ENCODE results near the gene WDR47.

DNA sequence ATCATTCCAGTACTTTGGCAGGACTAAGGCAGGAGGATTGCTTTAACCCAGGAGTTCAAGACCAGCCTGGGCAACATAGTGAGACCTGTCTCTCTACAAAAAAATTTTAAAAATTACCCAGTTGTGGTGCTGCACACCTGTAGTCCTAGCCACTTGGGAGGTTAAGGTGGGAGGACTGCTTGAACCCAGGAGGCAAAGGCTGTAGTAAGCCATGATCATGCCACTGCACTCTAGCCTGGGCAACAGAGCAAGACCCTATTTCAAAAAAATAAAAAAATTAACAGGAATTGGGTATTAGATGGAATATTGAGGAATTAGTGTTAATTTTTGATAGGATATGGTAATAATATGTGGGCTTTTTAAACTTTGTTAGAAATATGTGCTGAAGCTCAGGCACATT, 17.1 kb upstream of the WDR47 start:
- TF ChIP-seq, protein P1, sequence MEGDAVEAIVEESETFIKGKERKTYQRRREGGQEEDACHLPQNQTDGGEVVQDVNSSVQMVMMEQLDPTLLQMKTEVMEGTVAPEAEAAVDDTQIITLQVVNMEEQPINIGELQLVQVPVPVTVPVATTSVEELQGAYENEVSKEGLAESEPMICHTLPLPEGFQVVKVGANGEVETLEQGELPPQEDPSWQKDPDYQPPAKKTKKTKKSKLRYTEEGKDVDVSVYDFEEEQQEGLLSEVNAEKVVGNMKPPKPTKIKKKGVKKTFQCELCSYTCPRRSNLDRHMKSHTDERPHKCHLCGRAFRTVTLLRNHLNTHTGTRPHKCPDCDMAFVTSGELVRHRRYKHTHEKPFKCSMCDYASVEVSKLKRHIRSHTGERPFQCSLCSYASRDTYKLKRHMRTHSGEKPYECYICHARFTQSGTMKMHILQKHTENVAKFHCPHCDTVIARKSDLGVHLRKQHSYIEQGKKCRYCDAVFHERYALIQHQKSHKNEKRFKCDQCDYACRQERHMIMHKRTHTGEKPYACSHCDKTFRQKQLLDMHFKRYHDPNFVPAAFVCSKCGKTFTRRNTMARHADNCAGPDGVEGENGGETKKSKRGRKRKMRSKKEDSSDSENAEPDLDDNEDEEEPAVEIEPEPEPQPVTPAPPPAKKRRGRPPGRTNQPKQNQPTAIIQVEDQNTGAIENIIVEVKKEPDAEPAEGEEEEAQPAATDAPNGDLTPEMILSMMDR (IDR thresholded peaks at IDR 0.05; ENCODE audit: low read depth, low read length, poor library complexity, severe bottlenecking), result no peak
- no peak for TF ChIP-seq EZH2phosphoT487 (IDR thresholded peaks at IDR 0.05; ENCODE audit: borderline replicate concordance, low read length)

Measured in DOHH2 (cell line).